ENCODE data around the gene LIMK1.

DNA sequence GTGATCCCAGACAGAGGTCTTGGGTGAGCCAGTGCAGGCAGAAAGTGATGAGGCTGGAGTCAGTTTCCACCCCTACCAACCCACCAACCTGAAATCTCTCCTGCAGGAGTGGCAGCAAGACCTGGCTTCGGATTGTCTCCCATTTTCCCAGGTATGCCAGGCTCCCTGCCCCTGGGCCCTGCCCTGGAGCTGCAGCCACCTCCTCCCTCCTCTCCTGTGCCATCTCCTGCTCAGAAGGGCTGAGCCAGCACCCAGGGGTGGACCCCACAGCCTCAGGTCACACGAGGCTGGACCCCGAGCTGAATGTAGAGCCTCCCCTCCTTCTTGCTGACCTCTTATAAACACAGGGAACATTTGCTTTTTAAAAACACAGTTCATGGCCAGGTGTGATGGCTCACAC lies 17.0 kb upstream of the LIMK1 start:
- TF ChIP-seq, protein P1, sequence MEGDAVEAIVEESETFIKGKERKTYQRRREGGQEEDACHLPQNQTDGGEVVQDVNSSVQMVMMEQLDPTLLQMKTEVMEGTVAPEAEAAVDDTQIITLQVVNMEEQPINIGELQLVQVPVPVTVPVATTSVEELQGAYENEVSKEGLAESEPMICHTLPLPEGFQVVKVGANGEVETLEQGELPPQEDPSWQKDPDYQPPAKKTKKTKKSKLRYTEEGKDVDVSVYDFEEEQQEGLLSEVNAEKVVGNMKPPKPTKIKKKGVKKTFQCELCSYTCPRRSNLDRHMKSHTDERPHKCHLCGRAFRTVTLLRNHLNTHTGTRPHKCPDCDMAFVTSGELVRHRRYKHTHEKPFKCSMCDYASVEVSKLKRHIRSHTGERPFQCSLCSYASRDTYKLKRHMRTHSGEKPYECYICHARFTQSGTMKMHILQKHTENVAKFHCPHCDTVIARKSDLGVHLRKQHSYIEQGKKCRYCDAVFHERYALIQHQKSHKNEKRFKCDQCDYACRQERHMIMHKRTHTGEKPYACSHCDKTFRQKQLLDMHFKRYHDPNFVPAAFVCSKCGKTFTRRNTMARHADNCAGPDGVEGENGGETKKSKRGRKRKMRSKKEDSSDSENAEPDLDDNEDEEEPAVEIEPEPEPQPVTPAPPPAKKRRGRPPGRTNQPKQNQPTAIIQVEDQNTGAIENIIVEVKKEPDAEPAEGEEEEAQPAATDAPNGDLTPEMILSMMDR (IDR thresholded peaks at IDR 0.05; ENCODE audit: low read depth, low read length), result no peak
- no peak for TF ChIP-seq EZH2phosphoT487 (IDR thresholded peaks at IDR 0.05; ENCODE audit: low read depth)
